BE2C (cell line): Measurements from ENCODE around the gene OTUD4.

Experiments
- DNase-seq: peaks from one replicate; pipeline ENCODE4 v3.0.0-alpha.2; 2020
- H3K27me3 ChIP-seq: fragments of 250-450 bp; sonication (Bioruptor Pico); 2 replicates; pipeline ENCODE4 v1.5.1; 2020; ENCODE audit warnings: mild to moderate bottlenecking
- H3K36me3 ChIP-seq: fragments of 250-450 bp; sonication (Bioruptor Pico); 2 replicates; pipeline ENCODE4 v1.5.1; 2020; ENCODE audit warnings: mild to moderate bottlenecking
- H3K4me1 ChIP-seq: fragments of 250-450 bp; sonication (Bioruptor Pico); 2 replicates; pipeline ENCODE4 v1.5.1; 2020
- H3K4me3 ChIP-seq: 2 replicates; pipeline ENCODE4 v1.5.1; 2011; ENCODE audit warnings: low read depth, low read length
- H3K9me3 ChIP-seq: fragments of 250-450 bp; sonication (Bioruptor Pico); 2 replicates; pipeline ENCODE4 v1.5.1; 2020
- TF ChIP-seq, protein P1 (sequence below): IDR thresholded peaks from 2 replicates; pipeline ENCODE4 v1.5.1; 2012; ENCODE audit warnings: mild to moderate bottlenecking, low read depth, low read length

The OTUD4 gene

DNA sequence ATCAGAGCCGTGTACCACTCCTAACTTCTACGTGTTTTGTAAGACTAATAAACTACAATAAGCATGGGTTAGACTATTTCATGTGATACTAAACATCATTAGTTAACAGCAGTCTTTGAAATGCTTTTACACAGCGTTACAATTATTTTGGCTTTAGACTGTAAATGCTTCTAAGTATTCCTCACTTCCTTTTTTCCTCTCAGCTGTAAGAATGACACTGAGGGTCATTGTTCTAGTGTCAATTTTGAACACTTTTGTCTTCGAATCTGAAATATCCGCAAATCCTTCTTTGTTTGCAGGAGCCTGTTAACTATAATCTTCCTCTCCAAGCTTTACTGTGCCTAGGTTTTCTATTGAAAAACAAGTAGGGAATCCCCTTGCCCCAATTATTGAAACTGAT is 80.7 kb downstream of the OTUD4 start:
- Histone ChIP-seq H3K27me3 (no peaks in the 10 kb centered on the region), H3K4me3 (peak overlapping the region; percentile 93), H3K36me3 (peaks cover 15% of the 10 kb centered on the region), H3K4me1 (no peaks in the 10 kb centered on the region), H3K9me3 (no peaks in the 10 kb centered on the region)
- TF ChIP-seq, protein P1, sequence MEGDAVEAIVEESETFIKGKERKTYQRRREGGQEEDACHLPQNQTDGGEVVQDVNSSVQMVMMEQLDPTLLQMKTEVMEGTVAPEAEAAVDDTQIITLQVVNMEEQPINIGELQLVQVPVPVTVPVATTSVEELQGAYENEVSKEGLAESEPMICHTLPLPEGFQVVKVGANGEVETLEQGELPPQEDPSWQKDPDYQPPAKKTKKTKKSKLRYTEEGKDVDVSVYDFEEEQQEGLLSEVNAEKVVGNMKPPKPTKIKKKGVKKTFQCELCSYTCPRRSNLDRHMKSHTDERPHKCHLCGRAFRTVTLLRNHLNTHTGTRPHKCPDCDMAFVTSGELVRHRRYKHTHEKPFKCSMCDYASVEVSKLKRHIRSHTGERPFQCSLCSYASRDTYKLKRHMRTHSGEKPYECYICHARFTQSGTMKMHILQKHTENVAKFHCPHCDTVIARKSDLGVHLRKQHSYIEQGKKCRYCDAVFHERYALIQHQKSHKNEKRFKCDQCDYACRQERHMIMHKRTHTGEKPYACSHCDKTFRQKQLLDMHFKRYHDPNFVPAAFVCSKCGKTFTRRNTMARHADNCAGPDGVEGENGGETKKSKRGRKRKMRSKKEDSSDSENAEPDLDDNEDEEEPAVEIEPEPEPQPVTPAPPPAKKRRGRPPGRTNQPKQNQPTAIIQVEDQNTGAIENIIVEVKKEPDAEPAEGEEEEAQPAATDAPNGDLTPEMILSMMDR: no peak
- DNase-seq: no peak

DNA sequence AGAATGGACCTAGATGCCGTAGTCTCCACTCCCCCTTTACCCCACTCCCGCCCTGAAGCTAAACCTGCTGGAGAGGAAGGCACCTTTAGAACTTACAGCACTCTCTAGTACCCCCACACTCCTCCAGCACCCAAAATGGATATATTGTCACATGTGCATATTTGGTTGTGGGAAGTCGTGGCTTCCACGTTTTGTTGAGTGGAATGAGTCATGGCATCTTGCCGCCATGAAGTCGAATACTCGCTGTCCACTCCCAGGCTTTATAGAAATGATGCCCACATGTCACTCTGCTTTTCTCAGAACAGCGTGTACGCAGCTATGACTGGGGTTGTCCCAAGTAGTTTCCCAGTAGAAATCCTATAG is 81.7 kb downstream of the OTUD4 start:
- Histone ChIP-seq H3K4me3 (peak overlapping the region; percentile 93), H3K4me1 (no peaks in the 10 kb centered on the region), H3K9me3 (no peaks in the 10 kb centered on the region), H3K36me3 (peaks cover 19% of the 10 kb centered on the region), H3K27me3 (no peaks in the 10 kb centered on the region)
- TF ChIP-seq, protein P1: no peak
- peak; percentile 35 for DNase-seq

DNA sequence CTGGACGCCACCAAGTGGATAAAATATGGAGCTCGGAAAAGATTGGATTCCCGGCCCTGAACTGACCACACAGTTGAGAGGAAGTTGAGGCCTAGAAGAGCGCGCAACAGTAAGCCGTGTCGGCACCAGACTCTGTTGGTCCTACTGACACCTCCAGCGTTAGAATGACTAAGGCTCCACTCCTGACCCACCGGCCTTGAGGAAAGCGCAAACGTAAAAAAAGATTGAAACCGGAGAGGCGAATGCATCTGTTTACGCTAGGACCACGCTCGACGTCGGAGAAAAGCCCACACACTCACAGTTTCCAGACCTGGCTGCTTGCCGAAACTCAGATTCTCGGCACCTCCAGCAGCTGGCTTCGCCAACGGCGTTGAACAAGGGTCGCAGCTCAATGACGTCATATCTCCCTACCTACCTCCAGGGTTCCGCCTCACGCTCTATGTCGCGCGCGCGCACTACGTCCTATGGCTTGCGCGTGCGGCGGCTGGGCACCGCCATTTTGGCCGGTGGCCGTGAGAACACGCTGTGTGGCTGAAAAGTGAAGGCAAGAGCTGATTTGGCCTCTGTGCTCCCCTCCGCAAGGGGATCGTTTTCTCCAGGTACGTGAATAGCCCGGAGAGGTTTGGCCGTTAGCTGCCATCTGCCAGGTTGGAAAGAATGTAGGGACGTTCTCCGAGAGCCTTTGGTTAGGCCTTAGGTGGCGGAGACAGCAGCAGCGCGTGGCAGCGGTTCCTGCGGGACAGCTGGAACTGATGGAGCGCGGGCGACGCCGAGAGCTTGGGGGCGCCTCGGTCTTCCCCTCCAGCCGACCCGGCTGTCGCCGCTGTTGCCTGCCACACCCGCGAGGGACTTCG is 82.3 kb downstream of the OTUD4 start, which contains the start of the genes ABCE1 and ANAPC10:
TSS of gene ABCE1 (plus strand) at position 491 of the 854 bp plus-strand sequence. CDS start 6,102 bp downstream, outside the sequence.
TSS of gene ANAPC10 (minus strand) at position 376 of the 854 bp plus-strand sequence. CDS start 2,097 bp downstream, outside the sequence.
- H3K4me3 ChIP-seq: peak within 1 kb of the TSS; percentile 93
- no peaks in the 10 kb centered on the region for H3K27me3 ChIP-seq
- H3K36me3 ChIP-seq: peaks cover 20% of the 10 kb centered on the region
- TF ChIP-seq, protein P1: no peak; the same call in 1 of the 2 replicates
- H3K4me1 ChIP-seq: no peaks in the 10 kb centered on the region
- peak; percentile 97 for DNase-seq
- no peaks in the 10 kb centered on the region for H3K9me3 ChIP-seq

DNA sequence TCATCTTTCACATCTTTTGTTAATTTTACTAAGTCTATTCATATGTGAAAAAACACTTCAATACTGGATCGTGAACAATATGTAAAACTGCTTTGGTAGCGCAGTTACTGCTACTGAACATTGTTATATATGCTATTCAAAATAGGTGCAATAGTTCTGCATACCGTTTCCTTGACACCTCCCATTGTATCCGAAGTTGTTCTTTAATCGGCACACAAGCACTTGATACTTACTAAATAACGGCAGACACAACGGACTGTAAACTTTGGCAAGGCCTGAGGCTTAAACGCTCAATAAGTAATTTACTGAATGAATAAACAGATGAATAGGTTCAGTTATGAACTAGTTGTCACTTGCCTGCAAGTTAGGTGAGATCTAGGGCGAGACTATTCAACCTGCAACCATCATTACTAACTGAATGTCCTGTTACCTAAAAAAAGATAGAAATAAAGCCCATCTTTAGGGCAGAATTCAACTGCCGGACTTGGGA is 83.0 kb downstream of the OTUD4 start:
- TF ChIP-seq, protein P1: peak; percentile 33; the same call in 1 of the 2 replicates
- DNase-seq: no peak
- Histone ChIP-seq H3K36me3 (peaks cover 23% of the 10 kb centered on the region), H3K9me3 (no peaks in the 10 kb centered on the region), H3K4me1 (no peaks in the 10 kb centered on the region), H3K4me3 (peak overlapping the region; percentile 93), H3K27me3 (no peaks in the 10 kb centered on the region)

DNA sequence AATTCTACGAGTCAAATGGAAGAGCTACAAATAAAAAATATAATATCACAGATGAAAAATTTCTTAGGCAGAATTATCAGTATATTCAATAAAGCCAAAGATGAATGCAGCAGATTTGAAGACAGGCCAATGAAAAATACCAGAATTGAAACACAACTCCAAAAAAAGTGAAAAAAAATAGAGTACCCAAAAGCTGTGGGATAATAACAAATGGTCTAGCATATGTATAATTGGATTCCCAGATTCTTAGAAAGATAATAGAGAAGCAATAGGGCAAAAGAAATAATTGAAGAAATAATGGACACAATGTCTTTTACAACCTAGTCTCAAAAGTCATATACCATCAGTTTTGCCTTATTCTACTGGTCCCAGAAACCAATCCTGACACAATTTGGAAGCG is 86.8 kb downstream of the OTUD4 start:
- peaks cover 34% of the 10 kb centered on the region for H3K36me3 ChIP-seq
- no peaks in the 10 kb centered on the region for H3K27me3 ChIP-seq
- no peaks in the 10 kb centered on the region for H3K4me1 ChIP-seq
- no peaks in the 10 kb centered on the region for H3K9me3 ChIP-seq
- TF ChIP-seq, protein P1: no peak
- no peak for DNase-seq
- no peak overlapping the region for H3K4me3 ChIP-seq

DNA sequence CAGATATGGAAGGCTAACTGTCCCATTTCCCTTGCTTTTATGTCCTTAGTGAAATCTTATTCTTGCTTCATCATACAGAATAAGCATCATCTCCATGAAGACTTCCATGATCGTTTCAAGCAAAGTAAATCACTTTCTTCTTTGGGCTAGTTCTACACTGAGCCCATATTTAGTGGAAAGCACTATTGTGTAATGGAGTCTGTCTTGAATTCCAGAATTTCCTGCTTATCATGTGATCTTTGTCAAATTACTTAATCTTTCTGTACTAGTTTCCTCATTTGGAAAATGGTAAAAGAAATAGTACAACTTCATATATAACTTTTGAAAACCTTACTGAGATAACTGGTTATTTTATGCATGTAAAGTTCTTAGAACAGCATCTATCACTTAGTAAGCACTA is 90.0 kb downstream of the OTUD4 start:
- Histone ChIP-seq H3K9me3 (no peaks in the 10 kb centered on the region), H3K36me3 (peaks cover 45% of the 10 kb centered on the region), H3K4me3 (no peak overlapping the region), H3K27me3 (no peaks in the 10 kb centered on the region), H3K4me1 (no peaks in the 10 kb centered on the region)
- DNase-seq: no peak
- TF ChIP-seq, protein P1: no peak
